ENCODE results near the gene LRIG2.
"Not testable (repeated sequence)": the region's sequence is repeated elsewhere in the genome, so short reads cannot be mapped to it uniquely, and the experiment has no call there.

The LRIG2 gene

GRCh38 chr1:113041569-113042284 lies 31.3 kb upstream of the LRIG2 start:
- in situ Hi-C loops (cut with HindIII; ENCODE audit: low pct_unique_long_range_greater_than_20kb, low sequenced_read_pairs), result no loop called here
- no peak for TF ChIP-seq JUND (IDR thresholded peaks at IDR 0.05; ENCODE audit: low read depth)
- DNase-seq (ENCODE audit: low read depth in 1 of 2, low spot score in 1 of 2), result no peak

DNA sequence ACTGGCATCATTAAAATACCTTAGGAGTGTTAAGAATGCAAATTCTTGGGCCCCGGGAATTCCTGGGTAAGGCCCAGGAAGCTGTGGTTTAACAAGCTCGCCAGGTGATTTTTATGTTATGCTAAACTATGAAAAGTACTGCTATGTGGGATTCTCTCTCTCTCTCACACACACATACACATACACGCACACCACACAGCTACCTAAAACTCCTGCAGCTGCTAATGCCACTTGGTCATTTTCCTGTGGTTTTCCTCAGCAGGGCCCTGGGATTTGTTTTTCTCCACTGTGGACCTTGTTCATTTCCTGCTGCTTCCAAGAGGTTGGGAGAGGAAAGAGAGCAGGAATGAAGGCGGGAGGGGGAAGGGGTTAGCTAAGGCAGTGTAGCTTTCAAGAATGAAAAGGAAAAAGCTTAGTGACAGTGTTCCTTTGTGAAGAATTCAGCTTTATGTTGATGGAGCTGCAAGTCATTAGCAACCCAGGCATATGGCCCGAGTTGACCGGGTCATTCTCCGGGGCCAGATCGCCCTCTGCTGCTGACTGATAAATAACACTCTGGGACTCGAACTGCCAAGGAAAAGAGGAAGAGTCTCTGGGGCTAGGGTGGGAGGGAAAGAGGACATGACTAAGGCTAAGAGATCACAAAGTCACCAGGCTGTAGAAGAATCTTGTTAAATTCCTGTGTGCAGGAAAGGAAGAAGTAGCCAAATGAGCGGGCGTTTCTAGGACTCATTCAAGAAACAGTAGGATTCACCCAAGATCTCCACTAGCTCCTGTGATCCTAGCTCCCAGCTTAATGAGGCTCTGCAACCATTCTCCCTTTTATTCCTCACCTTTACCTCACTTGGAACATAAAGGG lies 30.5 kb upstream of the LRIG2 start:
- in situ Hi-C loops (cut with HindIII; ENCODE audit: low pct_unique_long_range_greater_than_20kb, low sequenced_read_pairs), result no loop called here

GRCh38 chr1:113043144-113043488 lies 29.9 kb upstream of the LRIG2 start:
- DNase-seq (ENCODE audit: low read depth in 1 of 2, low spot score in 1 of 2); in situ Hi-C loops (cut with HindIII; ENCODE audit: low pct_unique_long_range_greater_than_20kb, low sequenced_read_pairs): not testable (repeated sequence)

More for the DNA sequence above, 30.5 kb upstream of the LRIG2 start:
- TF ChIP-seq JUND (IDR thresholded peaks at IDR 0.05; ENCODE audit: low read depth), result no peak
- peak; percentile 31 to 66 for DNase-seq (ENCODE audit: low read depth in 1 of 2, low spot score in 1 of 2)

DNA sequence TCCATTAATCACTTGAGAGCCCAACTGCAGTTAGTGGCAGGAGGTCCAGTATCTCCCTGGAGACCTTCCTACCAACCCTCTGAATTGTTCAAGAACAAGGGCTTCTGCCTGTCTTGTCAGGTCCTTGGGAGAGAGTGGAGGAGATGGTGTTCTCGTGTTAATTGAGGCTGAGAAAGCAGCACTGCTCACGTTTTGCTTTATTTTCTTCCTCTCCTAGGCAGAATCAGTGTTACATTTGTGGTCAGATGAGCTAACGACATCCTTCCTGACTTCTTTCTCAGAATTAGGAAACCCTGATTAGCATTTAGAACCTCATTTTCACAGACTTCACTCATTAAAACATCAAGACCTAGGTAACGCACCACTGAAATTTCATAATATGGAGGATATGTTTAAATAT lies 26.4 kb upstream of the LRIG2 start:
- no peak for DNase-seq (ENCODE audit: low read depth in 1 of 2, low spot score in 1 of 2)
- in situ Hi-C loops (cut with HindIII; ENCODE audit: low pct_unique_long_range_greater_than_20kb, low sequenced_read_pairs), result no loop called here
- TF ChIP-seq JUND (IDR thresholded peaks at IDR 0.05; ENCODE audit: low read depth), result no peak

DNA sequence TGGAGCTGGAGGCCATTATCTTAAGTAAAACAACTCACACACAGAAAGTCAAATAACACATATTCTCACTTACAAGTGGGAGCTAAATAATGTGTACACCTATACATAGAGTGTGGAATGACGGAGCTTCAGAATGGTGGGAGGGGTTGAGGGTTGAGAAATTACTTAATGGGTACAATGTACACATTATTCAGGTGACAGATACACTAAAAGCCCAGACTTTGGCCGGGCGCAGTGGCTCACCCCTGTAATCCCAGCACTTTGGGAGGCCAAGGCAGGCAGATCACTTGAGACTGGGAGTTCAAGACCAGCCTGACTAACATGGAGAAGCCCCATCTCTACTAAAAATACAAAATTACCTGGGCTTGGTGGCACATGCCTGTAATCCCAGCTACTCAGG lies 24.9 kb upstream of the LRIG2 start:
- DNase-seq (ENCODE audit: low read depth in 1 of 2, low spot score in 1 of 2), result no peak
- in situ Hi-C loops (cut with HindIII; ENCODE audit: low pct_unique_long_range_greater_than_20kb, low sequenced_read_pairs), result no loop called here
- TF ChIP-seq JUND (IDR thresholded peaks at IDR 0.05; ENCODE audit: low read depth), result no peak

- no peak for TF ChIP-seq JUND (IDR thresholded peaks at IDR 0.05; ENCODE audit: low read depth)
Observed at GRCh38 chr1:113053344-113054126, 19.5 kb upstream of the LRIG2 start.

GRCh38 chr1:113055570-113055969 lies 17.4 kb upstream of the LRIG2 start:
- TF ChIP-seq JUND (IDR thresholded peaks at IDR 0.05; ENCODE audit: low read depth), result no peak
- in situ Hi-C loops (cut with HindIII; ENCODE audit: low pct_unique_long_range_greater_than_20kb, low sequenced_read_pairs), result no loop called here
- no peak for DNase-seq (ENCODE audit: low read depth in 1 of 2, low spot score in 1 of 2)

More at GRCh38 chr1:113053344-113054126, 19.5 kb upstream of the LRIG2 start:
- DNase-seq (ENCODE audit: low read depth in 1 of 2, low spot score in 1 of 2), result no peak
- in situ Hi-C loops (cut with HindIII; ENCODE audit: low pct_unique_long_range_greater_than_20kb, low sequenced_read_pairs), result no loop called here

DNA sequence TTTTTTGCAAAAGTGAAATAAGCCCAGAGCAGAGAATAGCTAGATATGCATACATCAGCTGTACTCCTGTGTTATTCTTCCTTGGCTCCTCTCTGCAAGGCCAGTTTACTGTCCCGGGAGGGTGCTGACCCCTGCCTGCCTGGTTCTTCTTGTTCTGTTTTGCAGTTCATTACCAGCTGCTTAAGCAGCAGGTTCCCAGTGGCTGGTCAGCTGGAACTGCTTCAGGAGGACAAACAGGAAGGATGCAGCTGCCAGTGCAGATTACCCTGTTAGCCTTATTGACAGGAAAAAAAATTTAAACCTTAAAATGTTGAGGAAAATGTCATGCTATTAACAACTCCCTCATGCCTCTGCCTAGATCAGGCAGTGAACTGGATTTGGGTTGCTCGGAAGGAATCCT lies 16.0 kb upstream of the LRIG2 start:
- DNase-seq (ENCODE audit: low read depth in 1 of 2, low spot score in 1 of 2), result peak in 1 of 2 experiments; percentile 61
- in situ Hi-C loops (cut with HindIII; ENCODE audit: low pct_unique_long_range_greater_than_20kb, low sequenced_read_pairs), result no loop called here
- no peak for TF ChIP-seq JUND (IDR thresholded peaks at IDR 0.05; ENCODE audit: low read depth)

- no peak for TF ChIP-seq JUND (IDR thresholded peaks at IDR 0.05; ENCODE audit: low read depth)
- no peak for DNase-seq (ENCODE audit: low read depth in 1 of 2, low spot score in 1 of 2)
- in situ Hi-C loops (cut with HindIII; ENCODE audit: low pct_unique_long_range_greater_than_20kb, low sequenced_read_pairs), result no loop called here
Observed at GRCh38 chr1:113058941-113059706, 13.9 kb upstream of the LRIG2 start.

DNA sequence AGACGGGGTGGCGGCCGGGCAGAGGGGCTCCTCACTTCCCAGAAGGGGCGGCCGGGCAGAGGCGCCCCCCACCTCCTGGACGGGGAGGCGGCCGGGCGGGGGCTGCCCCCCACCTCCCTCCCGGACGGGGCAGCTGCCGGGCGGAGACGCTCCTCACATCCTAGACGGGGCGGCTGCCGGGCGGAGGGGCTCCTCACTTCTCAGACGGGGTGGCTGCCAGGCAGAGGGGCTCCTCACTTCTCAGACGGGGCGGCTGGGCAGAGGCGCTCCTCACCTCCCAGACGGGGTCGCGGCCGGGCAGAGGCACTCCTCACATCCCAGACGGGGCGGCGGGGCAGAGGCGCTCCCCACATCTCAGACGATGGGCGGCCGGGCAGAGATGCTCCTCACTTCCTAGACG lies 9.5 kb upstream of the LRIG2 start:
- in situ Hi-C loops (cut with HindIII; ENCODE audit: low pct_unique_long_range_greater_than_20kb, low sequenced_read_pairs); DNase-seq (ENCODE audit: low read depth in 1 of 2, low spot score in 1 of 2): not testable (repeated sequence)

GRCh38 chr1:113072141-113072756 lies 749 bp upstream of the LRIG2 start:
- in situ Hi-C loops (cut with HindIII; ENCODE audit: low pct_unique_long_range_greater_than_20kb, low sequenced_read_pairs), result no loop called here
- no peak for TF ChIP-seq JUND (IDR thresholded peaks at IDR 0.05; ENCODE audit: low read depth)
- DNase-seq (ENCODE audit: low read depth in 1 of 2, low spot score in 1 of 2), result no peak

DNA sequence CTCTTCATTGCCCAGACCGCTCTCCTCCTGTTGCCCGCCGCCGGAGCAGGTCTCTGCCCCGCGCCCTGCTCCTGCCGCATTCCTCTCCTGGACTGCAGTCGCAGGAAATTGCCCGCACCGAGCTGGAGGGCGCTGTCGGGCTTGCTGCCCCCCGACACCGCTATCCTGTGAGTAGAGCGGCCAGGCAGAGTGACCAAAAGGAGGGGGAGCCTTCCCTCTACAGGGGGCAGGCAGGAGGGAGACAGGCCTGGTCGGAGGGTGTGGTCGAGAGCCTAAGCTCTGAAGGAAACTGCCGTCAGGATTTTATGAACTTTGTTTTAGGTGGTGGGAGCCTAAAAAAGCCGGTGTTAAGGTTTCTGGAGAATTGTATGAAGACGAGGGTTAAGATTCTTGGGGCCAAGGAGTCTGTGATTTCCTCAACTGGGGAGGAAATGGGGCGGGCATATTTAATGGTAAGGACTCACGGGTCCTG lies 517 bp downstream of the LRIG2 start:
- in situ Hi-C loops (cut with HindIII; ENCODE audit: low pct_unique_long_range_greater_than_20kb, low sequenced_read_pairs), result no loop called here
- TF ChIP-seq JUND (IDR thresholded peaks at IDR 0.05; ENCODE audit: low read depth), result no peak
- no peak for DNase-seq (ENCODE audit: low read depth in 1 of 2, low spot score in 1 of 2)

Measured in T47D (cell line).